ENCODE results near the gene B4GALT2. TPM values are rescaled to one million over a fixed set of nuclear protein-coding genes. Genes with fewer than 3 reads are reported as not detected.
A peak's percentile ranks its signal among the peaks of the same experiment; 100 is the strongest.

B4GALT2 gene
- total and polyA plus RNA-seq, 2 donors (not counting 1 experiment from before 2014, with no cell fraction given): 4.6 to 6.5 TPM

- Histone ChIP-seq H3K4me1 (ENCODE audit: control insufficient read depth in 2 of 2, insufficient read depth in 2 of 2, low read length in 2 of 2) (peaks cover 6 to 16% of the 10 kb centered on the region in 2 donors), H3K4me3 (ENCODE audit: control extremely low read depth in 1 of 5, extremely low read depth in 1 of 5, insufficient read depth in 1 of 5, low read depth in 2 of 5, low read length in 4 of 5) (no peak overlapping the region), H4K20me1 (ENCODE audit: control insufficient read depth, insufficient read depth, low read length, poor library complexity, severe bottlenecking) (no peaks in the 10 kb centered on the region), H2AFZ (ENCODE audit: insufficient read depth, low read depth, low read length, poor library complexity, severe bottlenecking) (no peak overlapping the region), H3K9ac (ENCODE audit: low read length) (no peak overlapping the region), H3K27ac (ENCODE audit: low read length in 2 of 2) (no peak overlapping the region), H3K79me2 (ENCODE audit: control insufficient read depth, insufficient read depth, low read length) (no peaks in the 10 kb centered on the region), H3K36me3 (replicated peaks in 1 of 2; ENCODE audit: control extremely low read depth in 1 of 2, control insufficient read depth in 1 of 2, extremely low read depth in 1 of 2, insufficient read depth in 2 of 2, low read length in 1 of 2) (no peaks in the 10 kb centered on the region), H3K4me2 (replicated peaks; ENCODE audit: low read depth, low read length, poor library complexity, severe bottlenecking) (no peak overlapping the region), H3K9me3 (ENCODE audit: control extremely low read depth in 1 of 3, control insufficient read depth in 2 of 3, insufficient read depth in 1 of 3, low read length in 2 of 3) (no peaks in the 10 kb centered on the region), H3K27me3 (replicated peaks in 1 of 4; ENCODE audit: control extremely low read depth in 1 of 4, control insufficient read depth in 3 of 4, insufficient read depth in 4 of 4, low read length in 3 of 4) (peaks cover 0 to 4% (median 0%) of the 10 kb centered on the region in 4 experiments)
- H3K27me3 Mint-ChIP-seq: no peaks in the 10 kb centered on the region
- 98% methylated on average over 5 of the region's 6 CpGs for WGBS (ENCODE audit: insufficient coverage)
- CTCF ChIA-PET: interaction anchor here (0.6 to 17.1 kb wide), 4 partner anchors 14 to 91 kb away, joined by 3 to 227 read pairs (median 6); no protein-coding TSS in a partner anchor
- ATAC-seq (ENCODE audit: low read depth) (no peak), DNase-seq (no peak)
- intact Hi-C loops (cut with micrococcal nuclease): loop anchor here (5.0 kb wide), 2 partner anchors 665 to 1265 kb away; partner anchors contain the start of genes C1orf50, ELOVL1 and P3H1
- peak overlapping the region; percentile 89 for H3K4me3 Mint-ChIP-seq
- H3K27ac Mint-ChIP-seq: peak overlapping the region; percentile 10
- H3K4me1 Mint-ChIP-seq: peaks cover 26% of the 10 kb centered on the region
- POLR2A ChIA-PET: interaction anchor here (0.5 kb wide), 1 partner anchor 579 kb away, joined by 5 read pairs; no protein-coding TSS in a partner anchor
- H3K9me3 Mint-ChIP-seq (ENCODE audit: insufficient read depth): no peaks in the 10 kb centered on the region
- no peak for TF ChIP-seq CTCF (IDR thresholded peaks at IDR 0.05)
- no peak for TF ChIP-seq EZH2 (IDR thresholded peaks at IDR 0.05; ENCODE audit: borderline replicate concordance, insufficient read depth, low read depth, low read length, poor library complexity, severe bottlenecking)
These were observed 53.3 kb downstream of the B4GALT2 start for GRCh38 chr1:44032170-44032790.

- Mint-ChIP-seq H3K4me1 (peaks cover 22% of the 10 kb centered on the region), H3K27ac (no peak overlapping the region), H3K27me3 (no peaks in the 10 kb centered on the region), H3K9me3 (ENCODE audit: insufficient read depth) (no peaks in the 10 kb centered on the region), H3K4me3 (peak overlapping the region; percentile 40)
- TF ChIP-seq EZH2 (IDR thresholded peaks at IDR 0.05; ENCODE audit: borderline replicate concordance, insufficient read depth, low read depth, low read length, poor library complexity, severe bottlenecking) (no peak), CTCF (IDR thresholded peaks at IDR 0.05) (no peak)
- 87% methylated on average over 3 of the region's 8 CpGs for WGBS (ENCODE audit: insufficient coverage)
- Histone ChIP-seq H2AFZ (ENCODE audit: insufficient read depth, low read depth, low read length, poor library complexity, severe bottlenecking) (no peak overlapping the region), H3K27me3 (replicated peaks in 1 of 4; ENCODE audit: control extremely low read depth in 1 of 4, control insufficient read depth in 3 of 4, insufficient read depth in 4 of 4, low read length in 3 of 4) (peaks cover 0 to 4% (median 0%) of the 10 kb centered on the region in 4 experiments), H3K9ac (ENCODE audit: low read length) (no peak overlapping the region), H3K4me2 (replicated peaks; ENCODE audit: low read depth, low read length, poor library complexity, severe bottlenecking) (no peak overlapping the region), H3K27ac (ENCODE audit: low read length in 2 of 2) (no peak overlapping the region), H3K9me3 (ENCODE audit: control extremely low read depth in 1 of 3, control insufficient read depth in 2 of 3, insufficient read depth in 1 of 3, low read length in 2 of 3) (no peaks in the 10 kb centered on the region), H3K4me3 (ENCODE audit: control extremely low read depth in 1 of 5, extremely low read depth in 1 of 5, insufficient read depth in 1 of 5, low read depth in 2 of 5, low read length in 4 of 5) (no peak overlapping the region), H4K20me1 (ENCODE audit: control insufficient read depth, insufficient read depth, low read length, poor library complexity, severe bottlenecking) (no peaks in the 10 kb centered on the region), H3K4me1 (ENCODE audit: control insufficient read depth in 2 of 2, insufficient read depth in 2 of 2, low read length in 2 of 2) (peaks cover 6 to 16% of the 10 kb centered on the region in 2 donors), H3K36me3 (replicated peaks in 1 of 2; ENCODE audit: control extremely low read depth in 1 of 2, control insufficient read depth in 1 of 2, extremely low read depth in 1 of 2, insufficient read depth in 2 of 2, low read length in 1 of 2) (no peaks in the 10 kb centered on the region), H3K79me2 (ENCODE audit: control insufficient read depth, insufficient read depth, low read length) (no peaks in the 10 kb centered on the region)
- DNase-seq (no peak), ATAC-seq (ENCODE audit: low read depth) (no peak)
- intact Hi-C loops (cut with micrococcal nuclease): loop anchor here (5.0 kb wide), 2 partner anchors 666 to 1266 kb away; partner anchors contain the start of genes C1orf50, ELOVL1 and P3H1
- ChIA-PET CTCF (interaction anchor here (0.9 to 17.1 kb wide), 5 partner anchors 13 to 40 kb away, joined by 3 to 227 read pairs (median 4); no protein-coding TSS in a partner anchor), POLR2A (no interaction called here)
These were observed 54.1 kb downstream of the B4GALT2 start for GRCh38 chr1:44033041-44033575.
